SK-N-SH (cell line): ENCODE data around the gene EMX1. TPM values are rescaled to one million over a fixed set of nuclear protein-coding genes. Genes with fewer than 3 reads are reported as not detected.

Experiments used
- CTCF ChIA-PET: fragments of 300-600, 350-600 bp; formaldehyde crosslinking; extraction: SDS; loops from one replicate; lab custom pipeline; 2021; lab: Yijun Ruan, JAX
- POLR2A ChIA-PET: fragments of 350-600 bp; sonication (Branson Sonifier 250); formaldehyde crosslinking; extraction: SDS; loops from one replicate; lab custom pipeline; 2020; ENCODE audit warnings: antibody characterized with exemption, inconsistent platforms; lab: Yijun Ruan, JAX
- DNase-seq: peaks from one replicate; pipeline ENCODE4 v3.0.0; 2012
- H2AFZ ChIP-seq: fragments of 200-600 bp; sonication (generic); 2 replicates; pipeline ENCODE4 v1.8.1; 2016; ENCODE audit warnings: antibody characterized with exemption, mild to moderate bottlenecking, low read depth
- H3F3A ChIP-seq: fragments of 200-600 bp; sonication (generic); replicated peaks from 2 replicates; pipeline ENCODE3; 2016; ENCODE audit warnings: antibody characterized with exemption, mild to moderate bottlenecking; ENCODE audit not compliant: insufficient read depth
- H3K27ac ChIP-seq, 2 experiments: fragments of 200-500 bp in 1 of 2; fragments of 200-600 bp in 1 of 2; sonication (Bioruptor generic) in 1 of 2; sonication (generic), shearing (Covaris generic) in 1 of 2; 2 replicates each; pipeline versions ENCODE4 v1.5.1 to v1.6.1; 2014 to 2016; ENCODE audit warnings: low read depth in 2 of 2, inconsistent platforms in 1 of 2, low read length in 1 of 2, mild to moderate bottlenecking in 1 of 2, mixed read lengths in 1 of 2
- H3K27me3 ChIP-seq: fragments of 200-600 bp; sonication (generic), shearing (Covaris generic); 2 replicates; pipeline ENCODE4 v1.6.1; 2016; ENCODE audit warnings: mixed run types; ENCODE audit not compliant: insufficient read depth
- H3K36me3 ChIP-seq, 2 experiments: fragments of 200-500 bp in 1 of 2; fragments of 200-600 bp in 1 of 2; sonication (Bioruptor generic) in 1 of 2; sonication (generic) in 1 of 2; replicated peaks in 1 of 2; 2 replicates each; pipeline versions ENCODE3 to v1.5.1; 2014 to 2016; ENCODE audit warnings: low read length in 1 of 2, mild to moderate bottlenecking in 1 of 2; ENCODE audit not compliant: insufficient read depth in 2 of 2, control insufficient read depth in 1 of 2
- H3K4me1 ChIP-seq, 2 experiments: fragments of 200-500 bp in 1 of 2; fragments of 200-600 bp in 1 of 2; sonication (Bioruptor generic) in 1 of 2; sonication (generic), shearing (Covaris generic) in 1 of 2; 2 replicates each; pipeline versions ENCODE4 v1.5.1 to v1.6.1; 2014 to 2016; ENCODE audit warnings: low read depth in 1 of 2, low read length in 1 of 2, mixed run types in 1 of 2; ENCODE audit not compliant: insufficient read depth in 2 of 2, control insufficient read depth in 1 of 2
- H3K4me2 ChIP-seq: fragments of 200-600 bp; sonication (generic), shearing (Covaris generic); 2 replicates; pipeline ENCODE4 v1.6.1; 2017; ENCODE audit warnings: mixed run types
- H3K4me3 ChIP-seq, 2 experiments: fragments of 200-500 bp in 1 of 2; fragments of 200-600 bp in 1 of 2; sonication (Bioruptor generic) in 1 of 2; sonication (generic), shearing (Covaris generic) in 1 of 2; 2 replicates each; pipeline versions ENCODE4 v1.5.1 to v1.8.1; 2014 to 2016; ENCODE audit warnings: low read depth in 2 of 2, inconsistent platforms in 1 of 2, low read length in 1 of 2, mild to moderate bottlenecking in 1 of 2, mixed read lengths in 1 of 2, moderate library complexity in 1 of 2
- H3K79me2 ChIP-seq: fragments of 200-600 bp; sonication (generic); 2 replicates; pipeline ENCODE4 v1.8.1; 2017; ENCODE audit warnings: mild to moderate bottlenecking; ENCODE audit not compliant: insufficient read depth
- H3K9ac ChIP-seq: fragments of 200-600 bp; sonication (generic); 2 replicates; pipeline ENCODE4 v1.6.1; 2017; ENCODE audit warnings: mixed run types
- H3K9me2 ChIP-seq: fragments of 200-600 bp; sonication (generic); 2 replicates; pipeline ENCODE4 v1.6.1; 2017; ENCODE audit warnings: mixed run types
- H3K9me3 ChIP-seq: fragments of 200-600 bp; sonication (generic); 2 replicates; pipeline ENCODE4 v1.6.1; 2017; ENCODE audit warnings: mixed run types, mild to moderate bottlenecking, moderate library complexity
- H4K20me1 ChIP-seq: fragments of 200-600 bp; sonication (generic); 2 replicates; pipeline ENCODE4 v1.6.1; 2017; ENCODE audit warnings: mild to moderate bottlenecking, mixed run types; ENCODE audit not compliant: insufficient read depth
- CHD2 ChIP-seq: fragments of 150-350 bp; IDR thresholded peaks from 2 replicates; pipeline ENCODE4 v1.6.1; 2018; ENCODE audit warnings: low read length; ENCODE audit not compliant: partially characterized antibody
- EZH2phosphoT487 ChIP-seq: fragments of 200-600 bp; sonication (generic); IDR thresholded peaks from 2 replicates; pipeline ENCODE4 v1.6.1; 2017; ENCODE audit warnings: low read depth, mixed run types, mild to moderate bottlenecking, antibody characterized with exemption, moderate library complexity, borderline replicate concordance
- FOSL2 ChIP-seq: IDR thresholded peaks from 2 replicates; pipeline ENCODE4 v1.4.0; 2012; ENCODE audit warnings: low read depth, mild to moderate bottlenecking, moderate library complexity, borderline replicate concordance
- FOXJ3 ChIP-seq: sonication (generic); formaldehyde crosslinking; IDR thresholded peaks from 2 replicates; pipeline ENCODE4 v1.5.1; 2020; ENCODE audit warnings: mild to moderate bottlenecking, missing genetic modification reagents
- GATA2 ChIP-seq: sonication (generic); formaldehyde crosslinking; IDR thresholded peaks from 2 replicates; pipeline ENCODE4 v1.5.0; 2020; ENCODE audit warnings: mild to moderate bottlenecking, missing genetic modification reagents
- JUND ChIP-seq: IDR thresholded peaks from 2 replicates; pipeline ENCODE4 v1.4.0; 2012
- MEF2A ChIP-seq: IDR thresholded peaks from 2 replicates; pipeline ENCODE4 v1.4.0; 2012; ENCODE audit warnings: low read depth, borderline replicate concordance
- RAD21 ChIP-seq: IDR thresholded peaks from 2 replicates; pipeline ENCODE4 v1.6.1; 2012; ENCODE audit warnings: mild to moderate bottlenecking, low read length
- RCOR1 ChIP-seq: fragments of 150-350 bp; IDR thresholded peaks from 2 replicates; pipeline ENCODE4 v1.6.1; 2017; ENCODE audit warnings: antibody characterized with exemption, low read length
- RFX5 ChIP-seq: IDR thresholded peaks from 2 replicates; pipeline ENCODE4 v1.6.1; 2012; ENCODE audit warnings: mild to moderate bottlenecking, improper control_type of control experiment, low read length
- SMC3 ChIP-seq: IDR thresholded peaks from 2 replicates; pipeline ENCODE4 v1.6.1; 2012; ENCODE audit warnings: low read depth, low read length, improper control_type of control experiment
- TAF1 ChIP-seq: IDR thresholded peaks from 2 replicates; pipeline ENCODE4 v1.6.1; 2012; ENCODE audit warnings: low read depth, mild to moderate bottlenecking, low read length, moderate library complexity, borderline replicate concordance
- YY1 ChIP-seq: IDR thresholded peaks from 2 replicates; pipeline ENCODE4 v1.4.0; 2012; ENCODE audit warnings: low read depth, mild to moderate bottlenecking
- WGBS: methylation state at CpG from one replicate; pipeline ENCODE4 v1.1.6; 2017; ENCODE audit warnings: low lambda C conversion rate; 5-methylcytosine and 5-hydroxymethylcytosine counted together
- polyA plus RNA-seq, 3 experiments: library from polyadenylated mRNA; depleted of rRNA; stranded (reverse); fragments of >200 nt; gene quantifications; 2 replicates each; pipeline ENCODE4 v1.2.3, GENCODE V29; 2012
- TF ChIP-seq, protein P1 (sequence below): IDR thresholded peaks from 2 replicates; pipeline ENCODE4 v1.4.0; 2012; ENCODE audit warnings: low read depth
- TF ChIP-seq, protein P2 (sequence below): fragments of 150-350 bp; IDR thresholded peaks from 2 replicates; pipeline ENCODE4 v1.6.1; 2016; ENCODE audit warnings: mild to moderate bottlenecking, low read depth, low read length
- TF ChIP-seq, protein P3 (sequence below): IDR thresholded peaks from 2 replicates; pipeline ENCODE4 v1.6.1; 2012; ENCODE audit warnings: mild to moderate bottlenecking, low read depth, low read length, moderate library complexity

Gene EMX1
- polyA plus RNA-seq, 1 of the 3 experiments (the other 2 are of a cell fraction) = not detected

DNA sequence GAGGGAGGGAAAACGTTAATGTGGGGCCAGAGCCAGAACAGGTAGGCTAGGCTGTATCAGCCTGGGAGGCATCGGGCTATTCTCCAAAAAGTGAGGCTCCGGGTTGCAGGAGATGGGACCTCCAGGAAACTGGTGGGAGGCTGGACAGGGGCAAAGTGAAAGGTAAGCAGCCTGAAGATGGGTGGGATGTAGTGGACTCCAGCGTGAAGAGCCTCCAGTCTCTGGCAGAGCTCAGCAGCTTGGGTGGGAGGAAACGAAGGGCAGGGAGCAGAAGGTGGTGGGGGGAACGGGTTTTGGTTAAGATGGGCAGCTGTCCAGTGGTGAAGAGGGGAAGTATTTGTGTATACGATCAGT lies 3.1 kb upstream of the EMX1 start:
- H3K9me2 ChIP-seq = no peaks in the 10 kb centered on the region
- H4K20me1 ChIP-seq = peaks cover 21% of the 10 kb centered on the region
- no peak for DNase-seq
- no peak overlapping the region for H3K9ac ChIP-seq
- no peaks in the 10 kb centered on the region for H3F3A ChIP-seq
- no peak overlapping the region for H2AFZ ChIP-seq
- H3K4me1 ChIP-seq = peaks cover 0 to 10% of the 10 kb centered on the region in 2 experiments; a peak in 1 of 4 replicates
- H3K27ac ChIP-seq = no peak overlapping the region
- TF ChIP-seq RAD21 (no peak), RFX5 (no peak), RCOR1 (no peak), GATA2 (CRISPR knock-in tag) (no peak), EZH2phosphoT487 (no peak), SMC3 (no peak), FOXJ3 (no peak), MEF2A (no peak), YY1 (no peak), CHD2 (no peak), TAF1 (no peak), FOSL2 (no peak), JUND (no peak)
- TF ChIP-seq, protein P1, sequence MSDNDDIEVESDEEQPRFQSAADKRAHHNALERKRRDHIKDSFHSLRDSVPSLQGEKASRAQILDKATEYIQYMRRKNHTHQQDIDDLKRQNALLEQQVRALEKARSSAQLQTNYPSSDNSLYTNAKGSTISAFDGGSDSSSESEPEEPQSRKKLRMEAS = no peak
- TF ChIP-seq, protein P2, sequence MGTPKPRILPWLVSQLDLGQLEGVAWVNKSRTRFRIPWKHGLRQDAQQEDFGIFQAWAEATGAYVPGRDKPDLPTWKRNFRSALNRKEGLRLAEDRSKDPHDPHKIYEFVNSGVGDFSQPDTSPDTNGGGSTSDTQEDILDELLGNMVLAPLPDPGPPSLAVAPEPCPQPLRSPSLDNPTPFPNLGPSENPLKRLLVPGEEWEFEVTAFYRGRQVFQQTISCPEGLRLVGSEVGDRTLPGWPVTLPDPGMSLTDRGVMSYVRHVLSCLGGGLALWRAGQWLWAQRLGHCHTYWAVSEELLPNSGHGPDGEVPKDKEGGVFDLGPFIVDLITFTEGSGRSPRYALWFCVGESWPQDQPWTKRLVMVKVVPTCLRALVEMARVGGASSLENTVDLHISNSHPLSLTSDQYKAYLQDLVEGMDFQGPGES = no peak
- TF ChIP-seq, protein P3, sequence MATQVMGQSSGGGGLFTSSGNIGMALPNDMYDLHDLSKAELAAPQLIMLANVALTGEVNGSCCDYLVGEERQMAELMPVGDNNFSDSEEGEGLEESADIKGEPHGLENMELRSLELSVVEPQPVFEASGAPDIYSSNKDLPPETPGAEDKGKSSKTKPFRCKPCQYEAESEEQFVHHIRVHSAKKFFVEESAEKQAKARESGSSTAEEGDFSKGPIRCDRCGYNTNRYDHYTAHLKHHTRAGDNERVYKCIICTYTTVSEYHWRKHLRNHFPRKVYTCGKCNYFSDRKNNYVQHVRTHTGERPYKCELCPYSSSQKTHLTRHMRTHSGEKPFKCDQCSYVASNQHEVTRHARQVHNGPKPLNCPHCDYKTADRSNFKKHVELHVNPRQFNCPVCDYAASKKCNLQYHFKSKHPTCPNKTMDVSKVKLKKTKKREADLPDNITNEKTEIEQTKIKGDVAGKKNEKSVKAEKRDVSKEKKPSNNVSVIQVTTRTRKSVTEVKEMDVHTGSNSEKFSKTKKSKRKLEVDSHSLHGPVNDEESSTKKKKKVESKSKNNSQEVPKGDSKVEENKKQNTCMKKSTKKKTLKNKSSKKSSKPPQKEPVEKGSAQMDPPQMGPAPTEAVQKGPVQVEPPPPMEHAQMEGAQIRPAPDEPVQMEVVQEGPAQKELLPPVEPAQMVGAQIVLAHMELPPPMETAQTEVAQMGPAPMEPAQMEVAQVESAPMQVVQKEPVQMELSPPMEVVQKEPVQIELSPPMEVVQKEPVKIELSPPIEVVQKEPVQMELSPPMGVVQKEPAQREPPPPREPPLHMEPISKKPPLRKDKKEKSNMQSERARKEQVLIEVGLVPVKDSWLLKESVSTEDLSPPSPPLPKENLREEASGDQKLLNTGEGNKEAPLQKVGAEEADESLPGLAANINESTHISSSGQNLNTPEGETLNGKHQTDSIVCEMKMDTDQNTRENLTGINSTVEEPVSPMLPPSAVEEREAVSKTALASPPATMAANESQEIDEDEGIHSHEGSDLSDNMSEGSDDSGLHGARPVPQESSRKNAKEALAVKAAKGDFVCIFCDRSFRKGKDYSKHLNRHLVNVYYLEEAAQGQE = no peak
- H3K4me2 ChIP-seq = no peak overlapping the region
- no peaks in the 10 kb centered on the region for H3K36me3 ChIP-seq
- peaks cover 88% of the 10 kb centered on the region for H3K27me3 ChIP-seq
- H3K4me3 ChIP-seq = no peak overlapping the region
- H3K79me2 ChIP-seq = no peaks in the 10 kb centered on the region
- ChIA-PET POLR2A (no interaction called here), CTCF (interaction anchor here (0.6 to 3.5 kb wide), 9 partner anchors 11 to 263 kb away, joined by 3 to 22 read pairs (median 9); no protein-coding TSS in a partner anchor)
- no peaks in the 10 kb centered on the region for H3K9me3 ChIP-seq
- 9% methylated on average over 7 of the region's 7 CpGs for WGBS
